Endothelial cell (in vitro differentiated cells): Measurements from ENCODE around the gene FYB2. TPM values are rescaled to one million over a fixed set of nuclear protein-coding genes. Genes with fewer than 3 reads are reported as not detected.

Source experiments
- DNase-seq: peaks from one replicate; pipeline ENCODE4 v3.0.0; 2021; ENCODE audit warnings: low spot score
- H3K27ac Mint-ChIP-seq: one replicate; pipeline ENCODE4 v1.8.0; 2021; ENCODE audit warnings: mixed read lengths, inconsistent platforms; ENCODE audit not compliant: unreplicated experiment
- H3K27me3 Mint-ChIP-seq: one replicate; pipeline ENCODE4 v1.8.0; 2021; ENCODE audit warnings: mild to moderate bottlenecking, moderate library complexity, mixed read lengths, inconsistent platforms; ENCODE audit not compliant: unreplicated experiment
- H3K36me3 Mint-ChIP-seq: one replicate; pipeline ENCODE4 v1.8.0; 2021; ENCODE audit warnings: mild to moderate bottlenecking, low read depth, mixed read lengths, inconsistent platforms; ENCODE audit not compliant: unreplicated experiment
- H3K4me1 Mint-ChIP-seq: one replicate; pipeline ENCODE4 v1.8.0; 2021; ENCODE audit warnings: mild to moderate bottlenecking, mixed read lengths, inconsistent platforms; ENCODE audit not compliant: unreplicated experiment
- H3K4me3 Mint-ChIP-seq: one replicate; pipeline ENCODE4 v1.8.0; 2021; ENCODE audit warnings: mild to moderate bottlenecking, mixed read lengths, inconsistent platforms; ENCODE audit not compliant: unreplicated experiment
- H3K9me3 Mint-ChIP-seq: one replicate; pipeline ENCODE4 v1.8.0; 2021; ENCODE audit warnings: mixed read lengths, inconsistent platforms; ENCODE audit not compliant: unreplicated experiment
- total RNA-seq: library from RNA; stranded (reverse); fragmentation: NEBNext Ultra II Directional; extraction: Animal tissue kit (Norgen Biotek cat#: 25700); gene quantifications from one replicate; pipeline ENCODE4 v1.2.1, GENCODE V29; 2021; ENCODE audit not compliant: unreplicated experiment
- TF ChIP-seq, protein P1 (sequence below): fragments of 200-600 bp; sonication (generic); IDR thresholded peaks from one replicate; pipeline ENCODE4 v1.5.0; 2021; ENCODE audit warnings: antibody characterized with exemption; ENCODE audit not compliant: unreplicated experiment

Gene FYB2
- total RNA-seq, 1 donor from 2014 or later: 0.18 TPM

DNA sequence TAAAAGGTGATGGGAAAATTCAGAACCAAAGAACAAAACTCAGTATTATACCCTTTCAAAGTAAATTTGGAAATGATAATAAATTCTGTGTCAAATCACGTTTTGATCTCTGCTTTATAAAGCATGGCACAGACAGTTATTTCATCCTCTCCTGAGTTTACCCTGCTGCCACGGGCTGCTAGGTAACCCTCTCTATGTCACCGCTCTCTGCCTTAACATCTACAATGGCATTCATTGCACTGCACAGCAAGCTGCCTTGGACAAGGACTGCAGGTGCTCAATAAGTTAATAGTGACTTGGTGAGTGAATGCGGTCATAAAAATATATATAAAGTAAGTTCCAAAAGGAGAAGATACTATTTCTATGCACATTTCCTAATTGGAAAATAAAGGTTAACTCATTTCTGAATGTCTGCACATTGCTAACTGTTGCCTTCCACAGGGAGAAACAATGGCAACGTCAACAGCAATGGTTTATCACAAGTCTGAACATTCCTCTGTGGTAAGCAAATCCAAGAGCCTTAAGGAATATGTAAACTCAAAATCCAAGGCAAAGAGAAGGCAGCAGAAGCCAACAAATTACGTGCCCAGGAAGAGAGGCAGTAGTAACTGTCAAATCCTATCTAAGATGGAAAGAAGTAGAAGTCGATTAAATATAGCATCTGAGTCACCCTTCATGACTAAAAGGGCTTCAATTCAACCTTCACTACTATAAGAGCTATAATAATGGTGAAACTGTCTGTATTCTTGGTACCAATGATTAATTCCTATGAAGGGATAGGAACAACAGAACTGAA is 19.4 kb downstream of the FYB2 start:
- TF ChIP-seq, protein P1, sequence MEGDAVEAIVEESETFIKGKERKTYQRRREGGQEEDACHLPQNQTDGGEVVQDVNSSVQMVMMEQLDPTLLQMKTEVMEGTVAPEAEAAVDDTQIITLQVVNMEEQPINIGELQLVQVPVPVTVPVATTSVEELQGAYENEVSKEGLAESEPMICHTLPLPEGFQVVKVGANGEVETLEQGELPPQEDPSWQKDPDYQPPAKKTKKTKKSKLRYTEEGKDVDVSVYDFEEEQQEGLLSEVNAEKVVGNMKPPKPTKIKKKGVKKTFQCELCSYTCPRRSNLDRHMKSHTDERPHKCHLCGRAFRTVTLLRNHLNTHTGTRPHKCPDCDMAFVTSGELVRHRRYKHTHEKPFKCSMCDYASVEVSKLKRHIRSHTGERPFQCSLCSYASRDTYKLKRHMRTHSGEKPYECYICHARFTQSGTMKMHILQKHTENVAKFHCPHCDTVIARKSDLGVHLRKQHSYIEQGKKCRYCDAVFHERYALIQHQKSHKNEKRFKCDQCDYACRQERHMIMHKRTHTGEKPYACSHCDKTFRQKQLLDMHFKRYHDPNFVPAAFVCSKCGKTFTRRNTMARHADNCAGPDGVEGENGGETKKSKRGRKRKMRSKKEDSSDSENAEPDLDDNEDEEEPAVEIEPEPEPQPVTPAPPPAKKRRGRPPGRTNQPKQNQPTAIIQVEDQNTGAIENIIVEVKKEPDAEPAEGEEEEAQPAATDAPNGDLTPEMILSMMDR: no peak
- H3K36me3 Mint-ChIP-seq: no peaks in the 10 kb centered on the region
- H3K4me1 Mint-ChIP-seq: peaks cover 2% of the 10 kb centered on the region
- no peaks in the 10 kb centered on the region for H3K27me3 Mint-ChIP-seq
- H3K27ac Mint-ChIP-seq: no peak overlapping the region
- H3K4me3 Mint-ChIP-seq: no peak overlapping the region
- no peak for DNase-seq
- H3K9me3 Mint-ChIP-seq: no peaks in the 10 kb centered on the region

DNA sequence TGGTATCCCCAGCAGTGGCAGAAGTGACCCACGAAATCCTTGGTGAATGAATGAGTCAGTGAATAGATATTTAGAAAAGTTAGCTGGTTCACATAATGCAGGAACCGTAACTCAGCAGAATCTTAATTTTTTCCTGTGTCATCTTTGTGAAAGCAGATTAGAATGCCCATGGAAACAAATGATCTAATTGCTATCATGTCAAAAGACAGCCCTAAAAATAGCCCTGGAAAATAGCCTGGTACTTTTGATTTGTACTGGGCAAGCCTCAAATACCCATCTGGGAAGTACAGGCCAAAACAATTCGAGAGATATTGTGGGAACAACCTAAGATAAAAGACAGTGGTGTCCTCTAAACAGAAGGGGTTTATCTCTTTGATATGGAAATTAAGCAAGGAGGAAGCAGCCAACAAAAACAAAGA is 21.1 kb downstream of the FYB2 start:
- TF ChIP-seq, protein P1: no peak
- Mint-ChIP-seq H3K4me1 (no peaks in the 10 kb centered on the region), H3K4me3 (no peak overlapping the region), H3K27me3 (no peaks in the 10 kb centered on the region), H3K36me3 (no peaks in the 10 kb centered on the region), H3K9me3 (no peaks in the 10 kb centered on the region), H3K27ac (no peak overlapping the region)
- DNase-seq: no peak

DNA sequence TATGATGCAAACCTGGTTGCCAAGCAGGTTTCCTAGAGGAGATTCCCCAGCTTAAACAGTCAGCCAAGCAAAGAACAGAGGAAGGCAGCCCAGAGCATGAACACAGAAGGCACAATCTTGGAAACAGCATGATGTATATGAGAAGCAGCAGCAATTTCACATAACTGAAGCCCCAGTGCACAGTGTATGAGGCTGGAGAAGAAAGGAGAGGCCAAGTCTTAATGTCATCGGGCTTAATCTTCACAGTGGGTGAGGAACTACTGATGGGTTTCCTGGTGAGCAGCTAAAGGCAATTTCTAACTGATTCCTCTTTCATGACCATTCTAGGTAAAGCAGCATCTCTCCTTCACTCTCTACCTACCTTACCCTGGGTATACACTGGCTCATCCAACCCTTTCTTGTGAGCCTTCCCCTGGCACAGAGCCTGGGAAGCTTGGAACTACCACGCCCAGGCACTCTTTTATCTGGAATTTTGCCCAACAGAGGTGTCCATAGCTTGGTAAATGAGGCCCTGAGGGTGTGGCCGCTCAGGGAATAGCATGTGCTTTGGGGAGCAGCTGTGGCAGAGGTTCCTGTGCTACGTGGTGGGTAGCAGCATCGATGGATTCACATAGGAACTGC is 22.0 kb downstream of the FYB2 start:
- Mint-ChIP-seq H3K9me3 (no peaks in the 10 kb centered on the region), H3K4me3 (no peak overlapping the region), H3K4me1 (no peaks in the 10 kb centered on the region), H3K27me3 (no peaks in the 10 kb centered on the region), H3K27ac (no peak overlapping the region), H3K36me3 (no peaks in the 10 kb centered on the region)
- no peak for DNase-seq
- TF ChIP-seq, protein P1: no peak

DNA sequence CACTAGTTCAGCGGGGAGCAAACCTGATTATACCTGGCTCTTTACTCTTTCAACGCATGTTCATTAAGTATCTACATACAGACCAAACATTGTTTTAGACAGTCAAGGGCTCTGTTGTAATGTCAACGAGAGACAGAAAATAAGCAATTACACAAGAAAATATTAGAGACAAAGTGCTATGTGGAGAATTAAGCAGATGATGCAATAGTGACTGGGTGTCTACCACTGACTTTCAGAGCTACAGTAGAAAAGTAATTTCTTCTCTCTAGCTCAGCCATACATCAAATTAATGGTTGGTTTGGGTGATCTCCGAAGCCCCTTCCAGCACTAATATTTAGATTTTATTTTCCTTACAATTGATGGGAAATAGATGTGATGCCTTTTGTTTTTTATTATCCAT is 23.3 kb downstream of the FYB2 start:
- H3K4me1 Mint-ChIP-seq: no peaks in the 10 kb centered on the region
- DNase-seq: no peak
- TF ChIP-seq, protein P1: no peak
- H3K36me3 Mint-ChIP-seq: no peaks in the 10 kb centered on the region
- H3K9me3 Mint-ChIP-seq: no peaks in the 10 kb centered on the region
- no peak overlapping the region for H3K27ac Mint-ChIP-seq
- H3K4me3 Mint-ChIP-seq: no peak overlapping the region
- no peaks in the 10 kb centered on the region for H3K27me3 Mint-ChIP-seq

DNA sequence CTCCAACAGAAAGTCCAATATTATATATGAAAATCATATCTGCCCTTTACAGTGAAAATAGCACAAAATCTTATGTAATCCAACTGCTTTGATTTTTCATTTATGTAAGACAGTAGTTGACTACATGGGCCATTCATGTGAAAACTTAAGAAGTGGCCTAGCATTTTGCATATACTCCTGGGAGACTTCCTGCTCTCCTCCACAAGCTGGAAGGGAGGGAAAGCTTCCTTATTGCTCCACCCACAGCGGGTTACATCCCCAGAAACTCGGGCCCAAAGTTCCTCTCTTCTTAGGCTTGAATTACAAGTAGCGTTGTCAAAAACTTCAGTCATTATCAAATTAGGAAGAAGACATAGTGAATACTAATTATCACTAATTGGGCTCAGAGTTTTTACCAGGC is 29.2 kb downstream of the FYB2 start:
- Mint-ChIP-seq H3K4me3 (no peak overlapping the region), H3K36me3 (no peaks in the 10 kb centered on the region), H3K4me1 (peaks cover 2% of the 10 kb centered on the region), H3K9me3 (no peaks in the 10 kb centered on the region), H3K27ac (no peak overlapping the region), H3K27me3 (no peaks in the 10 kb centered on the region)
- TF ChIP-seq, protein P1: no peak
- DNase-seq: no peak
